HepG2 (cell line): ENCODE data around the gene TATDN2. TPM values are rescaled to one million over a fixed set of nuclear protein-coding genes. Genes with fewer than 3 reads are reported as not detected.

Experiments
- ATAC-seq: fragments of 200-7000 bp; cut with Tn5 transposase; 3 replicates; pipeline ENCODE4 v1.9.1; 2020; ENCODE audit warnings: mild to moderate bottlenecking, moderate library complexity
- BruUV-seq: library from RNA; stranded (reverse); fragments of 400-500 nt; replicated peaks from 2 replicates; lab custom pipeline; 2021; lab: Mats Ljungman, UMichigan
- CTCF ChIA-PET: fragments of 300-600 bp; formaldehyde crosslinking; extraction: SDS; loops from one replicate; lab custom pipeline; 2021; ENCODE audit warnings: low total read pairs, inconsistent platforms, low intra/inter-chr PET ratio; lab: Yijun Ruan, JAX
- POLR2A ChIA-PET: fragments of 350-600 bp; sonication (Branson Sonifier 250); formaldehyde crosslinking; loops from one replicate; lab custom pipeline; 2020; ENCODE audit warnings: antibody characterized with exemption, inconsistent platforms; lab: Yijun Ruan, JAX
- DNase-seq: peaks from one replicate; pipeline ENCODE4 v3.0.0-alpha.2; 2015; ENCODE audit warnings: low spot score
- FAIRE-seq: peaks from 3 replicates; lab custom pipeline; 2011; peaks lifted over from hg19 to GRCh38; lab: Jason Lieb, UNC
- H2AFZ ChIP-seq: one replicate; pipeline ENCODE4 v1.6.1; 2011; ENCODE audit warnings: low read length, inconsistent platforms
- H3K27ac ChIP-seq: fragments of 300-600 bp; 3 replicates; pipeline ENCODE4 v1.8.0; 2011; ENCODE audit warnings: mixed run types, mild to moderate bottlenecking, mixed read lengths, low read length, inconsistent platforms; ENCODE audit not compliant: insufficient read depth; ENCODE audit errors: extremely low read length
- H3K27me3 ChIP-seq, 2 experiments: fragments of 200-600 bp in 1 of 2; 2 replicates in 1 of 2; 3 replicates in 1 of 2; pipeline versions ENCODE4 v1.6.0 to v1.8.0; 2011; ENCODE audit warnings: low read length in 2 of 2, mild to moderate bottlenecking in 2 of 2, moderate library complexity in 2 of 2, inconsistent platforms in 1 of 2; ENCODE audit not compliant: insufficient read depth in 2 of 2, control insufficient read depth in 1 of 2
- H3K36me3 ChIP-seq, 2 experiments: fragments of 200-600 bp in 1 of 2; replicated peaks in 1 of 2; 2 replicates in 1 of 2; 3 replicates in 1 of 2; pipeline versions ENCODE4 v1.5.1 to v1.8.0; 2011; ENCODE audit warnings: low read length in 2 of 2, inconsistent platforms in 1 of 2; ENCODE audit not compliant: insufficient read depth in 2 of 2, control insufficient read depth in 1 of 2
- H3K4me1 ChIP-seq: 2 replicates; pipeline ENCODE4 v1.5.1; 2012; ENCODE audit warnings: low read length, inconsistent platforms; ENCODE audit not compliant: insufficient read depth
- H3K4me2 ChIP-seq: 2 replicates; pipeline ENCODE4 v1.6.0; 2011; ENCODE audit warnings: low read depth, low read length, inconsistent platforms
- H3K4me3 ChIP-seq, 3 experiments: fragments of 200-600 bp in 1 of 3; sonication (generic), shearing (Covaris generic) in 1 of 3; replicated peaks in 1 of 3; 2 replicates each; pipeline ENCODE4 v1.5.1; 2011 to 2016; ENCODE audit warnings: low read length in 3 of 3, inconsistent platforms in 2 of 3, low read depth in 2 of 3, mild to moderate bottlenecking in 2 of 3, control low read depth in 1 of 3, mixed read lengths in 1 of 3; ENCODE audit not compliant: insufficient read depth in 1 of 3
- H3K79me2 ChIP-seq: one replicate; pipeline ENCODE4 v1.6.1; 2011; ENCODE audit warnings: low read length, inconsistent platforms; ENCODE audit not compliant: insufficient read depth
- H3K9ac ChIP-seq: 2 replicates; pipeline ENCODE4 v1.6.0; 2011; ENCODE audit warnings: mild to moderate bottlenecking, low read depth, low read length, inconsistent platforms; ENCODE audit not compliant: insufficient read depth
- H3K9me3 ChIP-seq: 2 replicates; pipeline ENCODE4 v1.5.1; 2012; ENCODE audit warnings: mild to moderate bottlenecking, low read length
- H4K20me1 ChIP-seq: 2 replicates; pipeline ENCODE4 v1.6.0; 2011; ENCODE audit warnings: inconsistent platforms, mild to moderate bottlenecking, low read length, moderate library complexity; ENCODE audit not compliant: insufficient read depth
- MBNL3 ChIP-seq: fragments of 250-450 bp; sonication (Bioruptor Pico); conservative IDR thresholded peaks from 2 replicates; pipeline ENCODE4 v1.8.0; 2022; ENCODE audit warnings: mild to moderate bottlenecking, inconsistent platforms
- PLSCR1 ChIP-seq: sonication (generic); formaldehyde crosslinking; IDR thresholded peaks from 2 replicates; pipeline ENCODE4 v1.5.0; 2020; ENCODE audit warnings: missing genetic modification reagents, mild to moderate bottlenecking, borderline replicate concordance
- XRCC5 ChIP-seq: fragments of 200-400 bp; formaldehyde crosslinking; optimal IDR thresholded peaks from 2 replicates; pipeline ENCODE3; 2017; ENCODE audit warnings: mild to moderate bottlenecking, low read length
- ZHX2 ChIP-seq, 2 experiments: sonication (generic) in 1 of 2; formaldehyde crosslinking in 1 of 2; IDR thresholded peaks; 2 replicates each; pipeline versions ENCODE4 v1.6.1 to v1.9.0; 2014 to 2022; ENCODE audit warnings: antibody characterized with exemption in 1 of 2, borderline replicate concordance in 1 of 2, inconsistent platforms in 1 of 2, low read depth in 1 of 2, missing genetic modification reagents in 1 of 2
- ZNF367 ChIP-seq: sonication (generic); formaldehyde crosslinking; IDR thresholded peaks from 2 replicates; pipeline ENCODE4 v1.4.0; 2020; ENCODE audit warnings: missing genetic modification reagents, borderline replicate concordance
- ZNF687 ChIP-seq: sonication (generic); formaldehyde crosslinking; IDR thresholded peaks from 2 replicates; pipeline ENCODE4 v1.5.1; 2020; ENCODE audit warnings: mild to moderate bottlenecking, missing genetic modification reagents, moderate library complexity
- WGBS: methylation state at CpG from one replicate; pipeline ENCODE4 v1.1.6; 2017; ENCODE audit warnings: low lambda C conversion rate; 5-methylcytosine and 5-hydroxymethylcytosine counted together
- in situ Hi-C: cut with HindIII; loops from 2 replicates; pipeline ENCODE4 v1.10.0; 2017; ENCODE audit warnings: low pct_unique_long_range_greater_than_20kb; ENCODE audit not compliant: extremely low pct_ligation_motif_present
- intact Hi-C: fragments of 100-400 bp; cut with micrococcal nuclease; formaldehyde crosslinking; loops from one replicate; pipeline ENCODE4 v1.10.0; 2022; ENCODE audit not compliant: unreplicated experiment
- polyA plus RNA-seq, 8 experiments: library from polyadenylated mRNA; depleted of rRNA in 3 of 8; stranded (reverse) in 7 of 8; unstranded in 1 of 8; fragments of >200 nt; fragmentation: Illumina TruSeq in 4 of 8; extraction: Trizol in 4 of 8; gene quantifications; 2 replicates each; pipeline versions ENCODE4 v1.2.1 to v1.2.3, GENCODE V29; 2011 to 2016; ENCODE audit warnings: low read depth in 4 of 8, missing spikeins in 1 of 8, mixed read lengths in 1 of 8; ENCODE audit not compliant: insufficient read depth in 1 of 8
- total RNA-seq, 5 experiments: library from RNA; depleted of rRNA; stranded (reverse); fragments of >200 nt; fragmentation: Illumina TruSeq; extraction: Trizol; gene quantifications; 2 replicates each; pipeline ENCODE4 v1.2.3, GENCODE V29; 2016; ENCODE audit warnings: low read depth in 1 of 5

TATDN2 gene
- total and polyA plus RNA-seq, 2 of the 13 experiments (the other 11 are each of a cell fraction or from before 2014, with no cell fraction given): 12.1 to 21.9 TPM

DNA sequence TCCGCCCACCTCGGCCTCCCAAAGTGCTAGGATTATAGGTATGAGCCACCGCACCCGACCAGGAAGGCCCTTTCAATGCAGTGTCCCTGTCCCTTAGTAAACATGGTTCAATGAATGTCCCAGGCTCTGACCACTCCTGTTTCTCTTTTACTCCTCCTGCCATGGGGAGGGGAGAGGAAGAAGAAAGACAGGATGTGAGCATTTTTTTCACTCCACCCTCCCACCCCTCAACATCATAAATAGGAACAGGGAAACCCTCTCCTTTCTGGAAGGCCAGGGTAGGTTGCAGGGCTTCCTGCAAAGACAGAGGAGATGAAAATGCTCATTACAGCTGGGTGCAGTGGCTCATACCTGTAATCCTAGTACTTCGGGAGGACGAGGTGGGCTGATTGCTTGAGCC, 7.5 kb upstream of the TATDN2 start (continued):
- TF ChIP-seq PLSCR1 (no peak), MBNL3 (no peak), XRCC5 (no peak), ZNF687 (no peak)

DNA sequence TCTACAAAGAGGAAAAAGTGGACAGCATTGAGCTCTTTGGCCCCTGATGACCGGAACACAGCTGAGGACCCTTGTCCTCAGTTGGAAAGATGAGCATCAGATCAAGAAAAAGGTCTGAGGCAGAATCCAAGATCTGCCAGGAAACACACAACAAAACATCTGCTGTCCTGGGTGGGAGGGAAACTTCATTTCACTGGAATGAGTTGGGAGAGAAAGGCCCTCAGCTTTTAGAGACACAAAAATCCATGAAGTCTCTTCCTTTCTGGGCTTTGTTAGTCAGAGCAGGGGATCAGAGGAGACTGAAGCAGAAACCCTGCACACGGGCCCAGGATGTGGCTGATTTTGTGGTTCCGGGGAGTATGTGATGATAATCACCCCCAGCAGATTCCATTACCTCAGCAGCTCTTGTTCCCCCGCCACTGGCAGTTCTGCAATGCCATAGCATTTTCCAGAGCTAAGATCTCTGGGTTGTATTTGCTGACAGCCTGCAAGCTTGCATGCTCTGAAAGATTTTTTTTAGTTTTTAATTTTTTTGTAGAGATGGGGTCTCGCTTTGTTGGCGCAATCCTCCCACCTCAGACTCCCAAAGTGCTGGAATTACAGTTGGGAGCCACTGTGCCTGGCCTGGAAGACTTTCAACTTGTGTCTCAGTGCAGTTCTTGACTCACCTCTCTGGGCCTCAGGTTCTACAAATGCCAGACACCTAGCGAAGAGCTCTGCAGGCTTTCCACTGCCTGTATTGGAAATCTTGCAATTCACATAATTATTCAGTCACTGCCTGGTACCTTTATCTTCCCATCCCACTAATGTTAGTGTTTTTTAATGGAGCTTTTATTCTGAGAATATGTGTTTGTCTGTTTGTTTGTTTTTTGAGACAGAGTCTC, 5.8 kb upstream of the TATDN2 start:
- 96% methylated on average over 7 of the region's 7 CpGs for WGBS
- intact Hi-C loops: no loop called here
- TSS peak; percentile 54 for BruUV-seq

More for the DNA sequence above, 5.8 kb upstream of the TATDN2 start:
- no peak overlapping the region for H2AFZ ChIP-seq
- in situ Hi-C loops: no loop called here
- H3K27me3 ChIP-seq: no peaks in the 10 kb centered on the region
- peaks cover under 1% of the 10 kb centered on the region for H3K4me1 ChIP-seq
- H3K79me2 ChIP-seq: no peaks in the 10 kb centered on the region
- no peak overlapping the region for H3K4me3 ChIP-seq
- no peaks in the 10 kb centered on the region for H4K20me1 ChIP-seq
- ChIA-PET POLR2A (no interaction called here), CTCF (no interaction called here)
- no peak for DNase-seq
- FAIRE-seq: no peak
- H3K4me2 ChIP-seq: no peak overlapping the region
- TF ChIP-seq ZHX2 (IDR thresholded peaks at IDR 0.05; ENCODE audit: low read depth): no peak
- no peak for TF ChIP-seq ZHX2 (CRISPR knock-in tag; IDR thresholded peaks at IDR 0.05; ENCODE audit: borderline replicate concordance)
- TF ChIP-seq ZNF367: no peak
- ATAC-seq: no peak
- no peak overlapping the region for H3K27ac ChIP-seq
- no peak overlapping the region for H3K9ac ChIP-seq
- peaks cover 10 to 21% of the 10 kb centered on the region in 2 experiments; a peak in 4 of 5 replicates for H3K36me3 ChIP-seq
- peaks cover 20% of the 10 kb centered on the region for H3K9me3 ChIP-seq
